Measurements from ENCODE around the gene KAZN.

Gene KAZN

GRCh38 chr1:14968251-14968851 lies 369.9 kb downstream of the KAZN start:
- no peak for DNase-seq

GRCh38 chr1:14969006-14969405 lies 370.5 kb downstream of the KAZN start:
- DNase-seq = no peak

GRCh38 chr1:14970115-14970798 lies 371.8 kb downstream of the KAZN start:
- no peak for DNase-seq

- no peak for DNase-seq
These were observed 372.3 kb downstream of the KAZN start for GRCh38 chr1:14970799-14971141.

- no peak for DNase-seq
These were observed 372.7 kb downstream of the KAZN start for GRCh38 chr1:14971221-14971620.

- no peak for DNase-seq
These were observed 373.6 kb downstream of the KAZN start for GRCh38 chr1:14972107-14972506.

GRCh38 chr1:14973773-14974172 lies 375.3 kb downstream of the KAZN start:
- no peak for DNase-seq

- no peak for DNase-seq
These were observed 375.9 kb downstream of the KAZN start for GRCh38 chr1:14974361-14974760.

- no peak for DNase-seq
These were observed 376.6 kb downstream of the KAZN start for GRCh38 chr1:14975119-14975518.

- no peak for DNase-seq
These were observed 377.8 kb downstream of the KAZN start for GRCh38 chr1:14976256-14976655.

GRCh38 chr1:14977338-14977931 lies 378.9 kb downstream of the KAZN start:
- no peak for DNase-seq

- DNase-seq = no peak
These were observed 382.2 kb downstream of the KAZN start for GRCh38 chr1:14980621-14981218.

- no peak for DNase-seq
These were observed 383.5 kb downstream of the KAZN start for GRCh38 chr1:14982029-14982428.

GRCh38 chr1:14983277-14983676 lies 384.8 kb downstream of the KAZN start:
- DNase-seq = no peak

- DNase-seq = no peak
These were observed 387.7 kb downstream of the KAZN start for GRCh38 chr1:14986168-14986567.

- no peak for DNase-seq
These were observed 389.5 kb downstream of the KAZN start for GRCh38 chr1:14987829-14988603.

GRCh38 chr1:14988636-14989035 lies 390.2 kb downstream of the KAZN start:
- DNase-seq = no peak

GRCh38 chr1:14989931-14990728 lies 391.6 kb downstream of the KAZN start:
- DNase-seq = no peak

- DNase-seq = no peak
These were observed 394.9 kb downstream of the KAZN start for GRCh38 chr1:14993414-14993813.

GRCh38 chr1:14994148-14994547 lies 395.7 kb downstream of the KAZN start:
- no peak for DNase-seq

GRCh38 chr1:14994841-14995437 lies 396.5 kb downstream of the KAZN start:
- no peak for DNase-seq

Measured in NCI-H345 (cell line).